Karpas-422 (cell line): ENCODE measurements around the gene BSND. TPM values are rescaled to one million over a fixed set of nuclear protein-coding genes. Genes with fewer than 3 reads are reported as not detected.

ENCODE experiments used
- DNase-seq: peaks from one replicate; pipeline ENCODE4 v3.0.0-alpha.2; 2015
- H2AFZ ChIP-seq: fragments of 200-600 bp; sonication (generic); 2 replicates; pipeline ENCODE4 v1.6.1; 2014; ENCODE audit warnings: antibody characterized with exemption, low read length, mixed read lengths
- H3K27ac ChIP-seq: fragments of 200-600 bp; sonication (generic); 2 replicates; pipeline ENCODE4 v1.5.1; 2014; ENCODE audit warnings: mild to moderate bottlenecking, low read length, moderate library complexity
- H3K27me3 ChIP-seq: fragments of 200-600 bp; sonication (generic); 2 replicates; pipeline ENCODE4 v1.6.1; 2014; ENCODE audit warnings: low read length, mixed read lengths
- H3K36me3 ChIP-seq: fragments of 200-600 bp; sonication (generic); 2 replicates; pipeline ENCODE4 v1.6.1; 2014; ENCODE audit warnings: low read length, mixed read lengths; ENCODE audit not compliant: insufficient read depth
- H3K4me1 ChIP-seq: fragments of 200-600 bp; sonication (generic); 2 replicates; pipeline ENCODE4 v1.6.1; 2014; ENCODE audit warnings: mild to moderate bottlenecking, low read length, mixed read lengths
- H3K4me2 ChIP-seq: fragments of 200-600 bp; sonication (generic); 2 replicates; pipeline ENCODE4 v1.6.1; 2014; ENCODE audit warnings: low read length, low read depth, mild to moderate bottlenecking; ENCODE audit not compliant: poor library complexity, severe bottlenecking
- H3K4me3 ChIP-seq: fragments of 200-600 bp; sonication (generic); 2 replicates; pipeline ENCODE4 v1.5.1; 2014; ENCODE audit warnings: mild to moderate bottlenecking, antibody characterized with exemption, low read length, mixed read lengths
- H3K79me2 ChIP-seq: fragments of 200-600 bp; sonication (generic); 2 replicates; pipeline ENCODE4 v1.6.1; 2014; ENCODE audit warnings: mild to moderate bottlenecking, low read length, mixed read lengths
- H3K9ac ChIP-seq: fragments of 200-600 bp; sonication (generic); 2 replicates; pipeline ENCODE4 v1.6.0; 2014; ENCODE audit warnings: low read length
- H3K9me2 ChIP-seq: fragments of 200-600 bp; sonication (generic), shearing (Covaris generic); replicated peaks from 2 replicates; pipeline ENCODE4 v1.6.0; 2014; ENCODE audit warnings: mild to moderate bottlenecking, low read length, moderate library complexity; ENCODE audit not compliant: insufficient read depth
- H3K9me3 ChIP-seq: fragments of 300-700, 200-600 bp; sonication (generic); 2 replicates; pipeline ENCODE4 v1.6.1; 2014; ENCODE audit warnings: low read length, mixed read lengths
- H4K20me1 ChIP-seq: fragments of 200-600 bp; sonication (generic); 2 replicates; pipeline ENCODE4 v1.6.1; 2014; ENCODE audit warnings: mild to moderate bottlenecking, antibody characterized with exemption, low read length, low read depth; ENCODE audit not compliant: insufficient read depth
- total RNA-seq: library from RNA; depleted of rRNA; stranded (reverse); fragments of >200 nt; shearing (Covaris generic); gene quantifications from 2 replicates; pipeline ENCODE4 v1.2.3, GENCODE V29; 2014; ENCODE audit warnings: low replicate concordance; rRNA removed

The BSND gene
- not detected in 2 replicates for total RNA-seq

DNA sequence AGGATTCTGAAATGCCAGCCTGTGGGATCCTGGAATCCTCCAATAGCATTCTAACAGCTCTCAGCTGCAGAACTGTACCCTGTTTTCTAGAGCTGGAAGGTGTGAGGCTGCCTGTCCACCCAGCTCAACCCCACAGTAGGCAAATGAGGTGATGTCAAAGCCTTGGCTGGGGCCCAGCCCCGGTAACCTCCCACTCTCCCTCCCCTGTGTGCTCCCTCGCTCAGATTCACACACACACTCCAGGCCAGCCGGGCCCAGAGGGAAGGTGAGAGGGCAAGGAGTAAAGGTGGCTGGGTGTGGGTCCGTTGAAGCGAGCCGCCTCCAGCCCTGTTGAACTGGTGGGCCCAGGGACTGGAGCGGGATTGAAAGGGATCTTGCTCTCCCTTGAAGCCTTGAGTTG, at the start of gene BSND:
Gene BSND (plus strand): TSS at position 257 of the 400 bp plus-strand sequence. CDS start 254 bp downstream, outside the sequence.
- no peak within 1 kb of the TSS for H3K27ac ChIP-seq
- no peak within 1 kb of the TSS for H3K4me2 ChIP-seq
- no peaks in the 10 kb centered on the region for H3K9me2 ChIP-seq
- no peak within 1 kb of the TSS for H3K4me3 ChIP-seq
- H3K4me1 ChIP-seq, result peaks cover 8% of the 10 kb centered on the region
- no peaks in the 10 kb centered on the region for H3K27me3 ChIP-seq
- no peaks in the 10 kb centered on the region for H3K9me3 ChIP-seq
- H3K9ac ChIP-seq, result no peak within 1 kb of the TSS
- no peaks in the 10 kb centered on the region for H4K20me1 ChIP-seq
- DNase-seq, result peak; percentile 56
- no peak within 1 kb of the TSS for H2AFZ ChIP-seq
- no peaks in the 10 kb centered on the region for H3K36me3 ChIP-seq
- H3K79me2 ChIP-seq, result no peaks in the 10 kb centered on the region

DNA sequence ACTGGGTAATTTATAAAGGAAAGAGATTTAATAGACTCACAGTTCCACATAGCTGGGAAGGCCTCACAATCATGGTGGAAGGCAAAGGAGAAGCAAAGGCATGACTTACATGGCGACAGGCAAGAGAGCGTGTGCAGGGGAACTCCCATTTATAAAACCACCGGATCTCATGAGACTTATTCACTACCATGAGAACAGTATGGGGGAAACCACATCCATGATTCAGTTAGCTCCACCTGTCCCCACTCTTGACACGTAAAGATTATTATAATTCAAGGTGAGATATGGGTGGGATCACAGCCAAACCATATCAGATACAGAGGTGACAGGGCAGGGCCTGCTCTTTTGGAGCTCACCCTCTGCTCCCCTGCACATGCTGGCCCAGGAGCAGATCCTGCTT, 49.7 kb upstream of the BSND start:
- DNase-seq, result no peak
- no peaks in the 10 kb centered on the region for H3K27me3 ChIP-seq
- H4K20me1 ChIP-seq, result no peaks in the 10 kb centered on the region
- H2AFZ ChIP-seq, result no peak overlapping the region
- H3K79me2 ChIP-seq, result no peaks in the 10 kb centered on the region
- no peak overlapping the region for H3K4me2 ChIP-seq
- H3K4me3 ChIP-seq, result no peak overlapping the region
- no peak overlapping the region for H3K27ac ChIP-seq
- no peaks in the 10 kb centered on the region for H3K9me3 ChIP-seq
- no peaks in the 10 kb centered on the region for H3K9me2 ChIP-seq
- H3K4me1 ChIP-seq, result no peaks in the 10 kb centered on the region
- no peak overlapping the region for H3K9ac ChIP-seq
- no peaks in the 10 kb centered on the region for H3K36me3 ChIP-seq

DNA sequence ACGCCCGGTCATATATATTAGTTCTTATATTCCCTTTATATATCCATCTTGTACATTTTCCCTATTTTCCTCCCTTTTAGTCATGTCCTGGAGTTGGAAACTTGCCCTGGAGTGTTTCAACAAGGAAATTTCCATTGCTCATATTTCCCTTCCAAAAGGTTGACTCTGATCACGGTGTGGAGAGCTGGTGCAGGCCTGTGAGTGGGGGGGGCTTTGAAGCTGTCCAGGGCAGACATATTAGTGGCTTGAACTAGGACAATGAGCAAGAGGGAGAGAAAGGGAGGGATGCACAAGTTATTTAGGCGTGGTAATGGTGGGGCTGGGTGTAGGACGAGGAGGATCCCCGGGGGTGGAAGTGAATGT, 48.7 kb upstream of the BSND start:
- DNase-seq, result no peak
- Histone ChIP-seq H3K9me3 (no peaks in the 10 kb centered on the region), H3K27me3 (no peaks in the 10 kb centered on the region), H3K79me2 (no peaks in the 10 kb centered on the region), H3K4me2 (no peak overlapping the region), H4K20me1 (no peaks in the 10 kb centered on the region), H3K27ac (no peak overlapping the region), H3K9ac (no peak overlapping the region), H3K9me2 (no peaks in the 10 kb centered on the region), H3K36me3 (no peaks in the 10 kb centered on the region), H3K4me1 (no peaks in the 10 kb centered on the region), H3K4me3 (no peak overlapping the region), H2AFZ (no peak overlapping the region)

DNA sequence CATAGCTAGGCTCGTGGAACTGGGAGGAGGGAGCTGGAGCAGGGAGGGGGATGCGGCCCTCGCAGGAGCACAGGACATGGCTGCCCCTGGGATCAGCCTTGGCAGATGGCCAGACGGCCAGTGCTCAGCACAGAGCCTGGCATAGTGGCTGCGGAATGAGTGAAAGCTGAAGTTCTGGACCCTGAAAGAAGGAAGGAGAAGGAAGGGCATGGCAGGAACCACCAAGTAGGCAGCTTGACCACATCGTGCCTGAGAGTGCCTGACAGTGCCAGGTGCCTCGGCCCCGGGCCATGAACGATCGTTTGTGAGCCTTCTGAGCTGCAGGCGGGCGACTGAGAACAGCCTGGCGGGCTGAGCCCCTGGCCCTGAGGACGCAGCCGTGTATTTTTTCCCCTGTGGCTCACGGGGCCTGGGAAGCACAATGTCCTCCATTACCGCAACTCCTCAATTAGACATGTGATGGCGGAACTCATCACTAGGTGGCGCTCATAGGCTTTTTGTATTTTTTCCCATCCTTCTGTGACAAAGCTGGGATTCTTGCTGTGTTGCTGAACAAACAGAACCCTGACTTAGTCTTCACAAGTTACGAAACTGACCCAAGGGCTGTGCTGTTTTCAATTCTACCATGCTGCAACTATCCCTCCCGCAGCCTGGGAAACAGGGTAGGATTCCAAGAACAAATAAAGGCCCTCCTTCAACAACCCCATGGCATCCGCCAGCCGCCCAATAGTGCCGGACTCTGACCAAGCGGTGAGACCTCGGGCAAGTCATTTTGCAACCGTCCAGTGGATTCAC, 48.2 kb upstream of the BSND start:
- no peak overlapping the region for H3K4me3 ChIP-seq
- no peaks in the 10 kb centered on the region for H3K79me2 ChIP-seq
- no peak overlapping the region; the same call in 1 of the 2 replicates for H2AFZ ChIP-seq
- H3K27me3 ChIP-seq, result no peaks in the 10 kb centered on the region
- no peaks in the 10 kb centered on the region for H3K36me3 ChIP-seq
- no peaks in the 10 kb centered on the region for H3K9me3 ChIP-seq
- H3K4me1 ChIP-seq, result peaks cover 1% of the 10 kb centered on the region; the same call in 1 of the 2 replicates
- no peak overlapping the region for H3K4me2 ChIP-seq
- H3K27ac ChIP-seq, result no peak overlapping the region
- peak; percentile 85 for DNase-seq
- H4K20me1 ChIP-seq, result no peaks in the 10 kb centered on the region
- no peak overlapping the region for H3K9ac ChIP-seq
- H3K9me2 ChIP-seq, result no peaks in the 10 kb centered on the region

DNA sequence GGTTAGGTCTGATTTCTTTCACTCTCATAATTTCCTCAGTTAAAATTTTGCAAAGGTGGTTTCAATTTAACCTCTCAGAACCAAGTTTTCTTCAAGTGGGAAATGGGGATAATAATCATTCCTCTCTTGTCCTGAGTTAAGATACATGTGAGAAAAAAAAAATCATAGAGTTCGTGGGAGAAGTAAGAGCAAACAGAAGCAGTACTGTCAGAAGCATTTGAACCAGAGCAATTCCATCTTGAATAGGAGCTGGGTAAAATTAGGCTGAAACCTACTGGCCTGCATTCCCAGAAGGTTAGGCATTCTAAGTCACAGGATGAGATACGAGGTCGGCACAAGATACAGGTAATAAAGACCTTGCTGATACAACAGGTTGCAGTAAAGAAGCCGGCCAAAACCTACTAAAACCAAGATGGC, 46.9 kb upstream of the BSND start:
- Histone ChIP-seq H2AFZ (no peak overlapping the region; the same call in 1 of the 2 replicates), H3K36me3 (no peaks in the 10 kb centered on the region), H3K4me1 (peaks cover 3% of the 10 kb centered on the region; the same call in 1 of the 2 replicates), H3K79me2 (no peaks in the 10 kb centered on the region), H3K4me3 (no peak overlapping the region), H3K9ac (no peak overlapping the region), H3K27me3 (no peaks in the 10 kb centered on the region), H3K9me2 (no peaks in the 10 kb centered on the region), H3K27ac (no peak overlapping the region), H4K20me1 (no peaks in the 10 kb centered on the region), H3K9me3 (no peaks in the 10 kb centered on the region), H3K4me2 (no peak overlapping the region)
- DNase-seq, result no peak

DNA sequence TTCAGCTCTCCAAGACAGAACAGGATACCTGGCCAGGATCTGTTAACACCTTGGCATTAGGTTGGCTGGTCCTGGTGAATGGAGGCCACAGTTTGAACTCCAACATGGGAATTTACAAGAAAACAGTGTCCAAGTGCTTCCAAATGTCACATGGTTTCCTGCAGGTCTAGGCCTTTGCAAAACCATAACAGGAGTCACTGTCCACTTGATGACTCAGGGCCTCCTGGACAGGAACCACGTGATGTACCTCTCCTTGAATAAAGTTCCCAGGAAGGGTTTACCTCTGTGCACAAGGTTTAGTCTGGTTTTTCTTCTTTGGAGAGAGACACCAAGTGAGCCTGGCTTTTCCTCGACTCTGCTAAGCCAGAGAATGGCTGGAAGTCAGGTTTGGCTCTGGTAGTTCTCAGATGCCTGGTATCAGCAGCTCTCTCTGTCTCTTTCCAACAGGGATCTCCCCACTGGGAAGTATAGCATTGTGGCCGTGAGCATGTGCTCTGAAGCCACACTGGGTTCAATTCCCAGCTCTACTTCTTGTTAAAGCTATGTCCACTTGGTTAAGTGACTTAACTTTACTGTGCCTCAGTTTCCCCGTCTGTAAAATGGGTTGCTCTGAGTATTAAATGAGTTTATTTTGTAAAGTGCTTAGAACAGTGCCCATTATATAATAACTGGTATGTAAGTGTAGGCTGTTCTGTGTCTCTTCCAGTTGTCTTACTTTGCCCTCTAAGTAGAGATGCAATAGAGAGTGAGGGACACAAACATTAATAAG, 45.6 kb upstream of the BSND start:
- Histone ChIP-seq H3K27ac (no peak overlapping the region), H3K4me2 (no peak overlapping the region), H3K79me2 (no peaks in the 10 kb centered on the region), H3K9me3 (no peaks in the 10 kb centered on the region), H3K27me3 (no peaks in the 10 kb centered on the region), H2AFZ (no peak overlapping the region), H3K4me3 (no peak overlapping the region), H4K20me1 (no peaks in the 10 kb centered on the region), H3K9ac (no peak overlapping the region), H3K36me3 (no peaks in the 10 kb centered on the region), H3K4me1 (peaks cover 3% of the 10 kb centered on the region; the same call in 1 of the 2 replicates), H3K9me2 (no peaks in the 10 kb centered on the region)
- no peak for DNase-seq

DNA sequence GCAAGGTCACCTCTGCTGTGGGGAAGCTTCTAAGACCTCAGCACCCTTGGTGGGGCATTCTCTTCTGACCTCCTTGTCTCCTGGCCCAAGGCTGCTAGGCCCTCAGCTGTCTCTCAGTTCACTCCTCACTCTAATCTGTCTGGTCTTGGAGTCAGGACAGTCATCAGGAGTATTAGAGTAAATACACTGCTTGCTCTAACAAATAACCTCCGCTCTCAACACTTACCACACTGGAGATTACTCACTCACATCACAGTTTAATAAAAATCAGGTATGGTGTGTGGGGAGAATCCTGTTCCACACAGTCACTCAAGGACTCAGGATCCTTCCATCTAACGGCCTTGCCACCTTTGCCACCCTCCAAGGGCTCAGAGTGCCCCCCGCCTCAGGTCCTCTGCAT, 44.9 kb upstream of the BSND start:
- no peak for DNase-seq
- no peak overlapping the region for H3K27ac ChIP-seq
- H2AFZ ChIP-seq, result no peak overlapping the region
- H3K9me3 ChIP-seq, result no peaks in the 10 kb centered on the region
- H3K27me3 ChIP-seq, result no peaks in the 10 kb centered on the region
- no peaks in the 10 kb centered on the region for H3K36me3 ChIP-seq
- H3K9me2 ChIP-seq, result no peaks in the 10 kb centered on the region
- no peaks in the 10 kb centered on the region for H3K79me2 ChIP-seq
- no peaks in the 10 kb centered on the region for H4K20me1 ChIP-seq
- no peak overlapping the region for H3K4me3 ChIP-seq
- no peak overlapping the region for H3K9ac ChIP-seq
- H3K4me2 ChIP-seq, result no peak overlapping the region
- peaks cover 3% of the 10 kb centered on the region; the same call in 1 of the 2 replicates for H3K4me1 ChIP-seq

DNA sequence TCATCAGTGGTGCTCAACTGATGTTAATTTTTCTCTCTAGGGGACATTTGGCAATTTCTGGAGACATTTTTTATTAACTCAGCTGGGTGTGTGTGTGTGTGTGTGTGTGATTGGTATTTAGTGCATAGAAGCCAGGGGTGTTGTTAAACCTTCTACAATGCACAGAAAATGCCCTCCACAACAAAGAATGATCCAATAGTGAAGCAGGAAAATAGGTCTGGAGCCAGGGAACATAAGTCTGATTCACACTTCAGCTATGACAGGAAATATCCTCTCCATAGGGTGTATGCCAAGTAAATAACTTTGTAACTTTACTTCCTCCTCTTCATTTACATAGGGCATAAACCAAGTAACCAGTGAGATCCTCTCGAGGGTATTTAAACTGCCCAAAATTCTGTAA, 43.4 kb upstream of the BSND start:
- H3K9me2 ChIP-seq, result no peaks in the 10 kb centered on the region
- H3K4me2 ChIP-seq, result no peak overlapping the region
- no peak overlapping the region for H3K4me3 ChIP-seq
- no peaks in the 10 kb centered on the region for H3K36me3 ChIP-seq
- no peaks in the 10 kb centered on the region for H4K20me1 ChIP-seq
- H3K27me3 ChIP-seq, result no peaks in the 10 kb centered on the region
- H3K79me2 ChIP-seq, result no peaks in the 10 kb centered on the region
- DNase-seq, result no peak
- H3K9me3 ChIP-seq, result no peaks in the 10 kb centered on the region
- H3K9ac ChIP-seq, result no peak overlapping the region
- no peak overlapping the region for H2AFZ ChIP-seq
- H3K27ac ChIP-seq, result no peak overlapping the region
- peaks cover 3% of the 10 kb centered on the region; the same call in 1 of the 2 replicates for H3K4me1 ChIP-seq
